ENCODE measurements around the gene THBS1.

The THBS1 gene

DNA sequence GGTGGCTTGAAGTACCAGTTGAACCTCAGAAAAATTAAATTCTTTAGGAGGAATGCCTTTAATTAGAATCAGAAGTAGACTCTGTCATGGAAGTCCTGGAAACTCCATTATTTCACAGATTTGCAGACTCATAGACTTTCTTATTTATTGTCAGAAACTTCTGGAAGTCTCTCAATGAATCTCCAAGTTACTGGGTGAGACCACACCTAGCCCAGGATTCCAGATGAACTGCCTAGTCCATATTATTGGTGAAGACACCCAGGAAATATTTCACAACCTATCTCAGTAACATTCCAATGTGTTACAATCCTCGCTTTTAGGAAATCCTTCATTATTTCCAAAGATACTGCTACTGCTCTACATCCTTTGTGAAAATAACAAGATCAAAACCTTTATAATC lies 6.5 kb upstream of the THBS1 start:
- Histone ChIP-seq H3K27me3 (ENCODE audit: control insufficient read depth in 1 of 2, insufficient read depth in 2 of 2, low read length in 2 of 2) (no peaks in the 10 kb centered on the region), H3K9ac (ENCODE audit: low read length in 2 of 2) (no peak overlapping the region), H3K4me1 (ENCODE audit: control insufficient read depth, insufficient read depth, low read length) (peaks cover 11% of the 10 kb centered on the region), H3K9me3 (ENCODE audit: control insufficient read depth in 2 of 2, low read length in 2 of 2) (no peaks in the 10 kb centered on the region), H3K36me3 (ENCODE audit: control insufficient read depth in 2 of 2, insufficient read depth in 2 of 2, low read length in 2 of 2) (no peaks in the 10 kb centered on the region), H3K27ac (ENCODE audit: low read length) (no peak overlapping the region), H3K4me3 (ENCODE audit: low read length in 2 of 2) (no peak overlapping the region)

DNA sequence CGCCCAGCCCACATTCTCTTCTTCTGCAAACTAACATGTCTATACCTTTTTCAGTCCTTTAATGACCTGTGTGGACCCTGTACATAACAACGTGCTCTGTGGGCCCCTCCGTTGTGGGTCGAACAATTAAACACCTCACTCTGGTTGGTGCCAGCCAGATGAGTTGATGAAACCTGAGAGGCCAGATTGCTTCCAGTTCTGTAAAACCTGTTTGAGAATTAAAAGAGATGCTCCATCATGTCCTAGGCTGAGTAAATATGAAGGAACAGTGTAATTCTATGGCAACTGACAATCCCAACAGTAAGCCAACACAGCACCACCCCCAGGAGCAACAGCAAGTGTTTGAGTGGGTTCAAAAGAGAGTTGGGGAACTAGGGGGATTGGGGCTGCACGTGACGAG lies 5.7 kb upstream of the THBS1 start:
- Histone ChIP-seq H3K27ac (ENCODE audit: low read length) (no peak overlapping the region), H3K4me3 (ENCODE audit: low read length in 2 of 2) (no peak overlapping the region), H3K4me1 (ENCODE audit: control insufficient read depth, insufficient read depth, low read length) (peaks cover 13% of the 10 kb centered on the region), H3K9me3 (ENCODE audit: control insufficient read depth in 2 of 2, low read length in 2 of 2) (no peaks in the 10 kb centered on the region), H3K9ac (ENCODE audit: low read length in 2 of 2) (no peak overlapping the region), H3K36me3 (ENCODE audit: control insufficient read depth in 2 of 2, insufficient read depth in 2 of 2, low read length in 2 of 2) (no peaks in the 10 kb centered on the region), H3K27me3 (ENCODE audit: control insufficient read depth in 1 of 2, insufficient read depth in 2 of 2, low read length in 2 of 2) (no peaks in the 10 kb centered on the region)

DNA sequence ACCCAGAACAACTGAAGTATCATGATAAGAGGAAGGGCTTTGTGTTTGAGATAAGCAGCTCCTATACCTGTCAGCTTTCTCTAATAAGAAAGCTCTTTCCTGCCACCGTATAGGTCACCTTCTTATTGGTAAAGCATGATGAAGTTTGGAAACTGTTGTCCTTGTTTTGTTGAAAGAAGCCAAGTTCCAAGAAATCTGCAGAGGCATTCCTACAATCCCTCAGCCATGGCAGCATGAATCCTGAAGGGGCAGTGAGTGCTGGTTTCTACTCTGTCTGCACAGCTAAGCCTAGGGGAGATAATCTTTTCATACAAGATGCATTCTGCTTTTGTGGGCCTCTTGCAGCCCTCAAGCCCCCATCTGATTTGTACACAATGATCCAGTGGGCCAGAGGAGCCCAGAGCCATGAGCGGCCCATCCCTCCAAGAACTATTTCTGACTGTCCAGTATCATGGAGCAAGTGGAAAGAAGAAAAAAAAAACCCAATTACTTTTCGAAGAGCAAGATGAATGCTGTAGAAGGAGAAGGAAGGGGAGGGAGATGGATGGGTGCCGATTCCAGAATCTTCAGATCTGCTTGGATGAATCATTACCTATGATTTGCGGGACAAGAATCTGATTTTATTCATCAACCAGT lies 1.9 kb upstream of the THBS1 start:
- H3K27me3 ChIP-seq (ENCODE audit: control insufficient read depth in 1 of 2, insufficient read depth in 2 of 2, low read length in 2 of 2), result no peaks in the 10 kb centered on the region
- peak overlapping the region; percentile 70 to 89 for H3K4me3 ChIP-seq (ENCODE audit: low read length in 2 of 2)
- H3K27ac ChIP-seq (ENCODE audit: low read length), result peak overlapping the region; percentile 96
- H3K9me3 ChIP-seq (ENCODE audit: control insufficient read depth in 2 of 2, low read length in 2 of 2), result no peaks in the 10 kb centered on the region
- H3K36me3 ChIP-seq (ENCODE audit: control insufficient read depth in 2 of 2, insufficient read depth in 2 of 2, low read length in 2 of 2), result peaks cover 6 to 28% of the 10 kb centered on the region in 2 donors
- peak overlapping the region; percentile 80 to 97 for H3K9ac ChIP-seq (ENCODE audit: low read length in 2 of 2)
- peaks cover 38% of the 10 kb centered on the region for H3K4me1 ChIP-seq (ENCODE audit: control insufficient read depth, insufficient read depth, low read length)

DNA sequence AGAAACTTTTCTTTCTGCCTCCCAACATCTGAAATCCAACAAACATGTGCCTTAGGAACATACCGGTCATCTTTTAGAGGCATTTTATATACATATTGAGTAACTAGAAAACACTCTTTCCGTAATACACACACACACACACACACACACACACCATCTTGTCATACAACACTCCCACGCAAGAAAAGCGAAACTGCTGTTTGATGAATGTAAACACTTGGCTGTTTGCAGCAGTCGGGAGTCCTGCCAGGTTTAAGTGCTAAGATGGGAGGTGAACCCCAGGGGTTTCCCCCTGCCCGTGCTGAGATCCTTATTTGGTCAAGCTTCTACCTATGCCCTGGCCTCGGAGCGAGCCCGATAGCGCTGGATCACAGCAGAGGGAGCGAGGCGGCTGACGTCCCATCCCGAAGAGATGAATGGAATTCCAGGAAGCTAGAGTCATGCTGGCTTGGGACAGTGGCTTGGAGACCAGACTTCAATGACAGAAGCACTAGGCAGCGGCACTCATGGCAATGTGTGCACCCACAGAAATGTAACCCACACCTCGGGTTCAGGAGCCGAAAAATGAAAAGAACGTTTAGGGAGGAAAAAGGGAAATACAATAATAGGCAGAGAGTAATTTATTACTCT lies 1.3 kb upstream of the THBS1 start:
- Histone ChIP-seq H3K4me3 (ENCODE audit: low read length in 2 of 2) (peak overlapping the region; percentile 70 to 89), H3K9me3 (ENCODE audit: control insufficient read depth in 2 of 2, low read length in 2 of 2) (no peaks in the 10 kb centered on the region), H3K9ac (ENCODE audit: low read length in 2 of 2) (peak overlapping the region; percentile 80 to 97), H3K4me1 (ENCODE audit: control insufficient read depth, insufficient read depth, low read length) (peaks cover 44% of the 10 kb centered on the region), H3K36me3 (ENCODE audit: control insufficient read depth in 2 of 2, insufficient read depth in 2 of 2, low read length in 2 of 2) (peaks cover 11 to 34% of the 10 kb centered on the region in 2 donors), H3K27me3 (ENCODE audit: control insufficient read depth in 1 of 2, insufficient read depth in 2 of 2, low read length in 2 of 2) (no peaks in the 10 kb centered on the region), H3K27ac (ENCODE audit: low read length) (peak overlapping the region; percentile 96)

DNA sequence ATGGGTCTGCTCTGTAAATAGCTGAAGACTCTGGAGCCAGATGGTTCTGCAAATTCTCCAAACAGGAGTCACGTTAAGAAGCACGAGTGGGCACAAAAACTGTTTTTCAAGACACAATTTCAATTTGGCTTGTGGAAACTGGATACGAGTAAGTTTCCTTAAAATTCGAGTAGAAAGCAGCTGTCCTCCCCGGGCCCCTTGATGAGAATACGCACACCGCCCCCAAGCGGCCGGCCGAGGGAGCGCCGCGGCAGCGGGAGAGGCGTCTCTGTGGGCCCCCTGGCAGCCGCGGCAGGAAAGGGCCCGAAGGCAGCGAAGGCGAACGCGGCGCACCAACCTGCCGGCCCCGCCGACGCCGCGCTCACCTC lies 778 bp upstream of the THBS1 start:
- Histone ChIP-seq H3K27me3 (ENCODE audit: control insufficient read depth in 1 of 2, insufficient read depth in 2 of 2, low read length in 2 of 2) (no peaks in the 10 kb centered on the region), H3K4me1 (ENCODE audit: control insufficient read depth, insufficient read depth, low read length) (peaks cover 48% of the 10 kb centered on the region), H3K9me3 (ENCODE audit: control insufficient read depth in 2 of 2, low read length in 2 of 2) (no peaks in the 10 kb centered on the region), H3K27ac (ENCODE audit: low read length) (peak overlapping the region; percentile 96), H3K9ac (ENCODE audit: low read length in 2 of 2) (peak overlapping the region; percentile 80 to 97), H3K36me3 (ENCODE audit: control insufficient read depth in 2 of 2, insufficient read depth in 2 of 2, low read length in 2 of 2) (peaks cover 15 to 39% of the 10 kb centered on the region in 2 donors), H3K4me3 (ENCODE audit: low read length in 2 of 2) (peak overlapping the region; percentile 70 to 89)

DNA sequence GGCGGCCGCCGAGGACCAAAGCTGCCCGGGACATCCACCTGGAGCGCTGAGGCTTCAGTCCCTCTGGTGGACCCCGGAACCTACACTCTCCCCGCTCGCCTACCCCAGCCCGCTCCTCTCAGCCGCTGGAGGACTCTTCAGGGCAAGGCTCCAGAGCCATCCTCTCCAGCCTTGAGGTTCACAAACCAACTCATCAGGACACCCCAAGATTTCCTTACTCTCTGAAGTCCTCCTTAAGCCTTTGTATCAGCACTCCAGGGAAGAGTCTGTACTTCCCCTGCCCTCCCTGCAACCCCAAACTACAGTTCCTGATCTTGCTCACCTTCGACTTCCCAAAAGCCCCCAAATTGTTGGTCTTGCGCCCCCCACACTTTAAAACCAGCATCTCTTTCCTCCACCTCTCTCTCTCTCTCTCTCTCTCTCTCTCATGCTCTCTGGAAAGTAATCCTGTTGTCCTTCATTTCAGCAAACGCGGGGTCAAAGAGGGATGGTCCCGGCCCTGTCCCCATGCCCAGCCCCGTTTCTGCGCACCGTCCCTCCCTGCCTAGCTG lies 438 bp downstream of the THBS1 start:
- H3K36me3 ChIP-seq (ENCODE audit: control insufficient read depth in 2 of 2, insufficient read depth in 2 of 2, low read length in 2 of 2), result peaks cover 28 to 51% of the 10 kb centered on the region in 2 donors
- H3K9ac ChIP-seq (ENCODE audit: low read length in 2 of 2), result peak overlapping the region; percentile 90 to 97
- peaks cover 60% of the 10 kb centered on the region for H3K4me1 ChIP-seq (ENCODE audit: control insufficient read depth, insufficient read depth, low read length)
- H3K27me3 ChIP-seq (ENCODE audit: control insufficient read depth in 1 of 2, insufficient read depth in 2 of 2, low read length in 2 of 2), result no peaks in the 10 kb centered on the region
- no peaks in the 10 kb centered on the region for H3K9me3 ChIP-seq (ENCODE audit: control insufficient read depth in 2 of 2, low read length in 2 of 2)
- H3K4me3 ChIP-seq (ENCODE audit: low read length in 2 of 2), result peak overlapping the region; percentile 89 to 91
- peak overlapping the region; percentile 96 for H3K27ac ChIP-seq (ENCODE audit: low read length)

DNA sequence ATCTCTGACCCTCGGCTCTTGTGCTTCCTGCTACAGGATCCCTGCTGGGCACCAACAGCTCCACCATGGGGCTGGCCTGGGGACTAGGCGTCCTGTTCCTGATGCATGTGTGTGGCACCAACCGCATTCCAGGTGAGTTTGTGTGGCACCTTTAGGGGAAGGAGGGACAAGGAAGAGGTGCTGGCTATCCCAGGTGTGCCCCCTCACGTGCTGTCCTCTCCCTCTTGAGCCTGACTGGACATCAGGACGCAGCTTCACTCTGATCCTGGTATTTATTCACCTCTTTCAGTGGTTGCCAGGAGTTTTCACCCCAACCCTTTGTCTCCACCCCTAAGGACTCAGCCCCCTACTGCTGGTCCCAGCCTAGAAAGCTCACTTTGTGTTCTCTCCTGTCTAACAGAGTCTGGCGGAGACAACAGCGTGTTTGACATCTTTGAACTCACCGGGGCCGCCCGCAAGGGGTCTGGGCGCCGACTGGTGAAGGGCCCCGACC lies 960 bp downstream of the THBS1 start:
- no peaks in the 10 kb centered on the region for H3K9me3 ChIP-seq (ENCODE audit: control insufficient read depth in 2 of 2, low read length in 2 of 2)
- H3K9ac ChIP-seq (ENCODE audit: low read length in 2 of 2), result peak overlapping the region; percentile 90 to 97
- no peaks in the 10 kb centered on the region for H3K27me3 ChIP-seq (ENCODE audit: control insufficient read depth in 1 of 2, insufficient read depth in 2 of 2, low read length in 2 of 2)
- H3K27ac ChIP-seq (ENCODE audit: low read length), result peak overlapping the region; percentile 96
- peak overlapping the region; percentile 89 to 91 for H3K4me3 ChIP-seq (ENCODE audit: low read length in 2 of 2)
- peaks cover 64% of the 10 kb centered on the region for H3K4me1 ChIP-seq (ENCODE audit: control insufficient read depth, insufficient read depth, low read length)
- peaks cover 33 to 56% of the 10 kb centered on the region in 2 donors for H3K36me3 ChIP-seq (ENCODE audit: control insufficient read depth in 2 of 2, insufficient read depth in 2 of 2, low read length in 2 of 2)

DNA sequence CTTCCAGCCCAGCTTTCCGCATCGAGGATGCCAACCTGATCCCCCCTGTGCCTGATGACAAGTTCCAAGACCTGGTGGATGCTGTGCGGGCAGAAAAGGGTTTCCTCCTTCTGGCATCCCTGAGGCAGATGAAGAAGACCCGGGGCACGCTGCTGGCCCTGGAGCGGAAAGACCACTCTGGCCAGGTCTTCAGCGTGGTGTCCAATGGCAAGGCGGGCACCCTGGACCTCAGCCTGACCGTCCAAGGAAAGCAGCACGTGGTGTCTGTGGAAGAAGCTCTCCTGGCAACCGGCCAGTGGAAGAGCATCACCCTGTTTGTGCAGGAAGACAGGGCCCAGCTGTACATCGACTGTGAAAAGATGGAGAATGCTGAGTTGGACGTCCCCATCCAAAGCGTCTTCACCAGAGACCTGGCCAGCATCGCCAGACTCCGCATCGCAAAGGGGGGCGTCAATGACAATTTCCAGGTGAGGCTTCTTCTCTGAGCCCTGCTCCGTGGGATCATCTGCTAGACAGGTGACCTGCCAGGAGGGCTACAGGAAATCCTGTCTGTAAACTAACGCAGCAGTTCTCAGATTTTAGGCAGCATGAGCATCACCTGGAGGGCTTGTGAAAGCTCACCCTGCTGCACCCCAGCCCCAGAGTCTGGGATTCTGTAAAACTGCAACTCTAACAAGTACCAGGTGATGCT lies 1.6 kb downstream of the THBS1 start:
- Histone ChIP-seq H3K4me1 (ENCODE audit: control insufficient read depth, insufficient read depth, low read length) (peaks cover 69% of the 10 kb centered on the region), H3K27ac (ENCODE audit: low read length) (peak overlapping the region; percentile 96), H3K27me3 (ENCODE audit: control insufficient read depth in 1 of 2, insufficient read depth in 2 of 2, low read length in 2 of 2) (no peaks in the 10 kb centered on the region), H3K36me3 (ENCODE audit: control insufficient read depth in 2 of 2, insufficient read depth in 2 of 2, low read length in 2 of 2) (peaks cover 39 to 62% of the 10 kb centered on the region in 2 donors), H3K4me3 (ENCODE audit: low read length in 2 of 2) (peak overlapping the region; percentile 89 to 91), H3K9me3 (ENCODE audit: control insufficient read depth in 2 of 2, low read length in 2 of 2) (no peaks in the 10 kb centered on the region), H3K9ac (ENCODE audit: low read length in 2 of 2) (peak overlapping the region; percentile 90 to 97)

DNA sequence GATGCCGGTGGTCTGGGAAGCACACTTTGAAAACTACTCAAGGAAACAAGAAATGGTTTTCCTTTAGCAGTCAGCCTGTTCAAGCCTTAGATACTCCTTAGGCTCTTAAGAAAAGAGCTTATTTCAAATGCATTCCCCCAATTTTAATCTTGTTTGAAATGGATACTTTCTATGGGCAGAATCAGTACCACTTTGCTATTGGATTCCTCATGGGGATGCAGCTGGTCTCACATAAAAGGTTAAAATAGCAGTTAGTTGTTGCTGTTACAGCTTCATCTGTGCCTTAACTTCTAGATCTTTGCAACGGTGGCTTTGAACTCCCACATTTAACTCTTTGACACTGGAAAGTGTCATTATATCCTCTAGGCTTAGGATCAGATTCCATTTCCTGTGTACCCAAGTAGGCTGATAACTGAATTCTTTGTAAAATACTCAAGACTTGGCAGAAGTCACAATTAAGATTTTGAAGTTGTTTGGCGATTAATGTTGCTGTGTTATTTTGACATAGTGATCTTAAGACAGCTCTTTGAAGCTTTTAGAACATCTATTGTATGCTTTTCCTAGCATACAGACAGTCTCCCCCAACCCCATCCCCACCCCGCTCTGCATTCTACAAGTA lies 2.2 kb downstream of the THBS1 start:
- Histone ChIP-seq H3K27me3 (ENCODE audit: control insufficient read depth in 1 of 2, insufficient read depth in 2 of 2, low read length in 2 of 2) (no peaks in the 10 kb centered on the region), H3K9ac (ENCODE audit: low read length in 2 of 2) (peak overlapping the region; percentile 90 to 97), H3K4me3 (ENCODE audit: low read length in 2 of 2) (peak overlapping the region; percentile 89 to 91), H3K9me3 (ENCODE audit: control insufficient read depth in 2 of 2, low read length in 2 of 2) (no peaks in the 10 kb centered on the region), H3K27ac (ENCODE audit: low read length) (peak overlapping the region; percentile 96), H3K4me1 (ENCODE audit: control insufficient read depth, insufficient read depth, low read length) (peaks cover 75% of the 10 kb centered on the region), H3K36me3 (ENCODE audit: control insufficient read depth in 2 of 2, insufficient read depth in 2 of 2, low read length in 2 of 2) (peaks cover 45 to 69% of the 10 kb centered on the region in 2 donors)

DNA sequence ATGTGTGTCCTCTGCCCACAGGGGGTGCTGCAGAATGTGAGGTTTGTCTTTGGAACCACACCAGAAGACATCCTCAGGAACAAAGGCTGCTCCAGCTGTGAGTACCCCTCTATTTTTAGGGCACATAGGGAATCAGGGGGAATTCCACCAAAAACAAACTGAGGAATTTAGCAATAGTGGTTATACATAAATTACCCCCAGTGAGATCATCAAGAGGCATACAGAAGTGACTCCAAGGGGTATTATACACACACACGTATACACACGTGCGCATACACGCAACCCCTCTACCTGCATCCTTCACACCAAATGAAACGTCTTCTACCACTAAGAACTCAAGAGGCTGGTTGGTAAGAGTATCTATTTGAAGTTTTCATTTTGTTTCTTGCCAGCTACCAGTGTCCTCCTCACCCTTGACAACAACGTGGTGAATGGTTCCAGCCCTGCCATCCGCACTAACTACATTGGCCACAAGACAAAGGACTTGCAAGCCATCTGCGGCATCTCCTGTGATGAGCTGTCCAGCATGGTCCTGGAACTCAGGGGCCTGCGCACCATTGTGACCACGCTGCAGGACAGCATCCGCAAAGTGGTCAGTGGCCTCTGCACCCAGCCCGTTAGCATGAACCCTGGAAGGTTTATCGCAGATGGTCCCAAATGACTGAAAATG lies 2.9 kb downstream of the THBS1 start:
- Histone ChIP-seq H3K9me3 (ENCODE audit: control insufficient read depth in 2 of 2, low read length in 2 of 2) (no peaks in the 10 kb centered on the region), H3K4me3 (ENCODE audit: low read length in 2 of 2) (peak overlapping the region; percentile 89 to 91), H3K27ac (ENCODE audit: low read length) (peak overlapping the region; percentile 96), H3K36me3 (ENCODE audit: control insufficient read depth in 2 of 2, insufficient read depth in 2 of 2, low read length in 2 of 2) (peaks cover 52 to 75% of the 10 kb centered on the region in 2 donors), H3K4me1 (ENCODE audit: control insufficient read depth, insufficient read depth, low read length) (peaks cover 76% of the 10 kb centered on the region), H3K27me3 (ENCODE audit: control insufficient read depth in 1 of 2, insufficient read depth in 2 of 2, low read length in 2 of 2) (no peaks in the 10 kb centered on the region), H3K9ac (ENCODE audit: low read length in 2 of 2) (peak overlapping the region; percentile 7 to 97)
